K562 (cell line): ENCODE results near the gene BCAS3. TPM values are rescaled to one million over a fixed set of nuclear protein-coding genes. Genes with fewer than 3 reads are reported as not detected.
A peak's percentile ranks its signal among the peaks of the same experiment; 100 is the strongest.

Source experiments
- ATAC-seq: fragments of 200-7000 bp; cut with Tn5 transposase; 3 replicates; pipeline ENCODE4 v1.9.1; 2020; ENCODE audit warnings: moderate library complexity
- BruUV-seq: library from RNA; stranded (reverse); fragments of 400-500 nt; replicated peaks from 2 replicates; lab custom pipeline; 2021; lab: Mats Ljungman, UMichigan
- CTCF ChIA-PET: fragments of 300-600 bp; formaldehyde crosslinking; extraction: SDS; loops from one replicate; lab custom pipeline; 2021; ENCODE audit warnings: low intra/inter-chr PET ratio; lab: Yijun Ruan, JAX
- POLR2A ChIA-PET: fragments of 300-600, 350-650 bp; sonication (Branson Sonifier 250); formaldehyde crosslinking; extraction: SDS; loops from one replicate; lab custom pipeline; 2021; ENCODE audit warnings: antibody characterized with exemption, inconsistent platforms; lab: Yijun Ruan, JAX
- DNase-seq, 4 experiments: peaks; one replicate each; pipeline versions ENCODE4 v3.0.0 to v3.0.0-alpha.2; 2011 to 2018; ENCODE audit warnings: low spot score in 3 of 4, mixed read lengths in 3 of 4; ENCODE audit errors: extremely low read depth in 1 of 4
- FAIRE-seq: peaks from 2 replicates; lab custom pipeline; 2011; peaks lifted over from hg19 to GRCh38; lab: Jason Lieb, UNC
- H2AFZ ChIP-seq: 2 replicates; pipeline ENCODE4 v1.6.0; 2011; ENCODE audit warnings: low read depth, low read length, control low read depth, inconsistent platforms
- H3K27ac ChIP-seq: fragments of 200-600 bp; 3 replicates; pipeline ENCODE4 v1.8.0; 2011; ENCODE audit warnings: low read depth, mild to moderate bottlenecking, control low read depth, inconsistent platforms, low read length, moderate library complexity, mixed read lengths; ENCODE audit errors: extremely low read depth
- H3K27me3 ChIP-seq, 2 experiments: fragments of 300-600 bp in 1 of 2; 2 replicates in 1 of 2; 3 replicates in 1 of 2; pipeline versions ENCODE4 v1.6.0 to v1.8.0; 2011; ENCODE audit warnings: inconsistent platforms in 2 of 2, low read length in 2 of 2, mild to moderate bottlenecking in 1 of 2, mixed read lengths in 1 of 2, moderate library complexity in 1 of 2; ENCODE audit not compliant: control insufficient read depth in 2 of 2, insufficient read depth in 2 of 2
- H3K36me3 ChIP-seq: fragments of 300-600 bp; 3 replicates; pipeline ENCODE4 v1.8.0; 2011; ENCODE audit warnings: mild to moderate bottlenecking, low read length, inconsistent platforms; ENCODE audit not compliant: control insufficient read depth, insufficient read depth
- H3K4me1 ChIP-seq, 2 experiments: fragments of 200-600 bp in 1 of 2; replicated peaks in 1 of 2; 2 replicates in 1 of 2; 3 replicates in 1 of 2; pipeline versions ENCODE4 v1.5.1 to v1.8.0; 2011; ENCODE audit warnings: inconsistent platforms in 2 of 2, low read length in 2 of 2, mild to moderate bottlenecking in 1 of 2, mixed read lengths in 1 of 2, moderate library complexity in 1 of 2; ENCODE audit not compliant: control insufficient read depth in 2 of 2, insufficient read depth in 2 of 2
- H3K4me2 ChIP-seq: 2 replicates; pipeline ENCODE4 v1.6.1; 2011; ENCODE audit warnings: low read length, control low read depth, inconsistent platforms, mixed read lengths; ENCODE audit not compliant: insufficient read depth
- H3K4me3 ChIP-seq: fragments of 200-600 bp; sonication (generic), shearing (Covaris generic); 2 replicates; pipeline ENCODE4 v1.5.1; 2016; ENCODE audit warnings: control low read depth, inconsistent platforms
- H3K79me2 ChIP-seq: fragments of 200-600 bp; 3 replicates; pipeline ENCODE4 v1.8.0; 2011; ENCODE audit warnings: low read length, inconsistent platforms; ENCODE audit not compliant: control insufficient read depth, insufficient read depth
- H3K9ac ChIP-seq, 2 experiments: 2 replicates each; pipeline versions ENCODE4 v1.6.0 to v1.6.1; 2011; ENCODE audit warnings: low read depth in 2 of 2, low read length in 2 of 2, control low read depth in 1 of 2, inconsistent platforms in 1 of 2, mild to moderate bottlenecking in 1 of 2, mixed read lengths in 1 of 2; ENCODE audit not compliant: insufficient read depth in 1 of 2
- H3K9me1 ChIP-seq: one replicate; pipeline ENCODE4 v1.6.0; 2011; ENCODE audit warnings: inconsistent platforms, mild to moderate bottlenecking, low read length, moderate library complexity; ENCODE audit not compliant: control insufficient read depth, insufficient read depth
- H3K9me3 ChIP-seq: replicated peaks from 2 replicates; pipeline ENCODE4 v1.5.1; 2011; ENCODE audit warnings: low read depth, low read length, inconsistent platforms; ENCODE audit not compliant: control insufficient read depth, insufficient read depth
- H4K20me1 ChIP-seq: replicated peaks from 2 replicates; pipeline ENCODE4 v1.6.1; 2011; ENCODE audit warnings: low read length, inconsistent platforms, mixed read lengths; ENCODE audit not compliant: control insufficient read depth, insufficient read depth
- DPF2 ChIP-seq: fragments of 450-650 bp; IDR thresholded peaks from 2 replicates; pipeline ENCODE4 v1.6.1; 2016
- KLF16 ChIP-seq: IDR thresholded peaks from 2 replicates; pipeline ENCODE4 v1.6.1; 2016; ENCODE audit warnings: antibody characterized with exemption
- MCM3 ChIP-seq: fragments of 450-650 bp; IDR thresholded peaks from 2 replicates; pipeline ENCODE4 v1.6.1; 2016
- STAT5A ChIP-seq: IDR thresholded peaks from 2 replicates; pipeline ENCODE4 v1.6.1; 2012; ENCODE audit warnings: low read length, inconsistent platforms, borderline replicate concordance
- ZNF76 ChIP-seq: fragments of 250-450 bp; sonication (Bioruptor Pico); IDR thresholded peaks from 2 replicates; pipeline ENCODE4 v1.4.0; 2020; ENCODE audit warnings: mild to moderate bottlenecking, moderate library complexity, borderline replicate concordance
- WGBS: fragments of 100-300 bp; shearing (Covaris generic); methylation state at CpG from one replicate; pipeline ENCODE4 v1.1.6; 2016; ENCODE audit warnings: low coverage, mixed read lengths; ENCODE audit not compliant: insufficient coverage; ENCODE audit errors: missing lambda C conversion rate; 5-methylcytosine and 5-hydroxymethylcytosine counted together
- in situ Hi-C: fragments of 300-500 bp; cut with MboI; formaldehyde crosslinking; loops from 4 replicates; pipeline ENCODE4 v1.15.0; 2018; ENCODE audit warnings: inconsistent platforms, mixed read lengths
- intact Hi-C: fragments of 100-400 bp; cut with micrococcal nuclease; formaldehyde crosslinking; loops from 2 replicates; pipeline ENCODE4 v1.14.2; 2022
- polyA plus RNA-seq, 8 experiments: library from polyadenylated mRNA; depleted of rRNA in 4 of 8; stranded (reverse) in 5 of 8; unstranded in 3 of 8; fragments of >200 nt; fragmentation: Nextera tagmentation in 2 of 8; fragmentation: Illumina TruSeq in 1 of 8; extraction: Ambion mirVana in 2 of 8; extraction: Trizol in 1 of 8; gene quantifications; 2 replicates each; pipeline versions ENCODE4 v1.2.1 to v1.2.3, GENCODE V29; 2011 to 2014; ENCODE audit warnings: inconsistent platforms in 1 of 8, missing spikeins in 1 of 8
- total RNA-seq, 7 experiments: library from RNA; depleted of rRNA in 6 of 7; stranded (reverse); fragments of >200 nt in 6 of 7; fragmentation: Illumina TruSeq in 2 of 7; extraction: Trizol in 2 of 7; gene quantifications; 2 replicates each; pipeline versions ENCODE4 v1.2.1 to v1.2.3, GENCODE V29; 2011 to 2021; ENCODE audit warnings: low replicate concordance in 1 of 7
- TF ChIP-seq, protein P1 (sequence below), 2 experiments: fragments of 450-650 bp in 1 of 2; IDR thresholded peaks; 2 replicates each; pipeline ENCODE4 v1.6.1; 2011 to 2017; ENCODE audit warnings: low read depth in 2 of 2, antibody characterized with exemption in 1 of 2, borderline replicate concordance in 1 of 2, low read length in 1 of 2, mild to moderate bottlenecking in 1 of 2, mixed read lengths in 1 of 2; ENCODE audit not compliant: control insufficient read depth in 1 of 2
- TF ChIP-seq, protein P2 (sequence below): fragments of 250-450 bp; sonication (Bioruptor Pico); IDR thresholded peaks from 2 replicates; pipeline ENCODE4 v1.5.0; 2021; ENCODE audit warnings: mild to moderate bottlenecking, moderate library complexity

The BCAS3 gene
- total and polyA plus RNA-seq, 9 of the 15 experiments (the other 6 are each of a cell fraction or from before 2014, with no cell fraction given), result 1.9 to 5.5 (median 3.5) TPM

DNA sequence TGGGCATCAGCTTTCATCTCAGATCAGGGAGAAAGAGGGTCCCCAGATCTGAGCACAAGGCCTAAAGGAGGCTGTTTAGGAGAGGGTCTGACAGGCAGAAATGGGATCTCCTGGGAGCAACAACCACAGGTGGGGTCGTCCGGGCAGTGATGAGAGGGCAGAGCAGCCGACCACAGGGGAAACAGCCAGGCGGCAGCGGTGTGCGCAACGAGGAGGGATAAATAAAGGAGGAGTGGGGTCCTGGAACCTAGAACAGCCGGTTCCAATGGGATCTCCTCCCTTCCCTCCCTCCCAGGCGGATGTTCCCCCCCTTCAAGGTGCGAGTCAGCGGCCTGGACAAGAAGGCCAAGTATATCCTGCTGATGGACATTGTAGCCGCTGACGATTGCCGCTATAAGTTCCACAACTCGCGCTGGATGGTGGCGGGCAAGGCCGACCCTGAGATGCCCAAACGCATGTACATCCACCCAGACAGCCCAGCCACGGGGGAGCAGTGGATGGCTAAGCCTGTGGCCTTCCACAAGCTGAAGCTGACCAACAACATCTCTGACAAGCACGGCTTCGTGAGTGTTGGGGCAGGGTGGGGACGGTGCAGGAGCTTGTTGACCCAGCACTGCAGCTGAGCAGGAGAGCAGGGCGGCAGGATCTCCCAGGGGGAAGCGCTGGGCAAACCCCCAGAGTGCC is 723.9 kb downstream of the BCAS3 start:
- Histone ChIP-seq H3K9me3 (no peaks in the 10 kb centered on the region), H3K4me2 (no peak overlapping the region), H3K27me3 (peaks cover 7 to 47% of the 10 kb centered on the region in 2 experiments; a peak in 3 of 5 replicates), H3K79me2 (no peaks in the 10 kb centered on the region), H3K27ac (no peak overlapping the region), H3K4me3 (no peak overlapping the region), H3K9ac (no peak overlapping the region), H3K4me1 (peaks cover 0 to 10% of the 10 kb centered on the region in 2 experiments; a peak in 2 of 5 replicates), H4K20me1 (no peaks in the 10 kb centered on the region), H2AFZ (no peak overlapping the region)
- intact Hi-C loops, result no loop called here
- DNase-seq, result no peak
- CTCF ChIA-PET, result no interaction called here
- in situ Hi-C loops, result no loop called here
- ATAC-seq, result no peak
- POLR2A ChIA-PET, result no interaction called here
- TF ChIP-seq, protein P1, sequence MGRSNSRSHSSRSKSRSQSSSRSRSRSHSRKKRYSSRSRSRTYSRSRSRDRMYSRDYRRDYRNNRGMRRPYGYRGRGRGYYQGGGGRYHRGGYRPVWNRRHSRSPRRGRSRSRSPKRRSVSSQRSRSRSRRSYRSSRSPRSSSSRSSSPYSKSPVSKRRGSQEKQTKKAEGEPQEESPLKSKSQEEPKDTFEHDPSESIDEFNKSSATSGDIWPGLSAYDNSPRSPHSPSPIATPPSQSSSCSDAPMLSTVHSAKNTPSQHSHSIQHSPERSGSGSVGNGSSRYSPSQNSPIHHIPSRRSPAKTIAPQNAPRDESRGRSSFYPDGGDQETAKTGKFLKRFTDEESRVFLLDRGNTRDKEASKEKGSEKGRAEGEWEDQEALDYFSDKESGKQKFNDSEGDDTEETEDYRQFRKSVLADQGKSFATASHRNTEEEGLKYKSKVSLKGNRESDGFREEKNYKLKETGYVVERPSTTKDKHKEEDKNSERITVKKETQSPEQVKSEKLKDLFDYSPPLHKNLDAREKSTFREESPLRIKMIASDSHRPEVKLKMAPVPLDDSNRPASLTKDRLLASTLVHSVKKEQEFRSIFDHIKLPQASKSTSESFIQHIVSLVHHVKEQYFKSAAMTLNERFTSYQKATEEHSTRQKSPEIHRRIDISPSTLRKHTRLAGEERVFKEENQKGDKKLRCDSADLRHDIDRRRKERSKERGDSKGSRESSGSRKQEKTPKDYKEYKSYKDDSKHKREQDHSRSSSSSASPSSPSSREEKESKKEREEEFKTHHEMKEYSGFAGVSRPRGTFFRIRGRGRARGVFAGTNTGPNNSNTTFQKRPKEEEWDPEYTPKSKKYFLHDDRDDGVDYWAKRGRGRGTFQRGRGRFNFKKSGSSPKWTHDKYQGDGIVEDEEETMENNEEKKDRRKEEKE (IDR thresholded peaks at IDR 0.05; ENCODE audit: borderline replicate concordance in 1 of 2, control insufficient read depth in 1 of 2, low read depth in 2 of 2, low read length in 1 of 2), result 0 out of 4 replicates have a peak, but pooled peaks of 1 of the 2 experiments have one; percentile 11
- TF ChIP-seq KLF16 (no peak), DPF2 (no peak), ZNF76 (no peak), MCM3 (0 out of 2 replicates have a peak, but pooled peaks have one; percentile 7), STAT5A (no peak)
- TF ChIP-seq, protein P2, sequence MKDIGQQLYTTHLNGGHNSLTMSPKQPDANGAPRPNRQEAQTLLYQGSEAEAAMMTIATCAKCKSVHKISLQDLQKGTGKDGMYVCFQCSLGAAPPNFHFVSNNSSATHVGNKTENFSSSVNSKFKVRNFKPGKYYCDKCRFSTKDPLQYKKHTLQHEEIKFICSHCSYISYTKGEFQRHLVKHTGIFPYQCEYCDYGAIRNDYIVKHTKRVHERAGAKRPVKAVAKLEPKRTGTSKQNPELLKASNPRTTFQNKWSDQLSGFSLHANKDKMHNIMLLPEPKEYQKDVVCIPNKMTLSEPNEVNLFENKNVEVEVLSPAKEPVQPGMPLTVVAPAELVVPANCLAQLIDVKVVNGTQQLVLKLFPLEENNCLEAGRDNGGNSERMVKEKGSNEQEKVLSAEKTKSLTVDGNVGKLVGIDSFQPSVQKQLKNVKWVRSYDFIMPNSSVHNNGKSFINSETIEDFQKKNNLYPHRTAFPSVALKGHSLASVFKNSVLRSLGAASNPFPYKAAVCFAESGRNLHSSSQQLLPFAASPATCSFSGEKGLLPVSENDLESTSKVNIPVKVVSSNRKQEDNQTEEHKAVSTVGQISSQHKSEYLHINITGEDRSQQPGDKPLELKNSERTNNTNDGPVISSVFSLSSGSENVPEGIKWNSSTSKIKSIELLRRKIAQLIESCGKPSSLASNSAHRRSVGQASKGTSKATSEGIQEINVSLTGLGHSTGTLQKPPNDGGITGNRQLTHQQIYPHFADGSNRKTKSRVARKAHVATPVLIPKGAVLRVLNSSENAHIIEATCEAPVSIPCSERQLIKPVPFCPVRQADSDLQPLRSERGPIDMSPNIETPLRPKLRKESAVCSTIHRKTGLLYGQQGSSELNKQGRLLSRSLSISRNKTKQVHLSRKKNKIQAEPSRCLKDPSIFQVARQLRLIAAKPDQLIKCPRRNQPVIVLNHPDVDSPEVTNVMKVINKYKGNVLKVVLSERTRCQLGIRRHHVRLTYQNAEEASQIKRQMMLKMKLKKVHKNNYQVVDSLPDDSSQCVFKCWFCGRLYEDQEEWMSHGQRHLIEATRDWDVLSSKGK (CRISPR knock-in tag), result no peak
- TF ChIP-seq, all 486 proteins: peak for 2
- Histone ChIP-seq H3K36me3 (no peaks in the 10 kb centered on the region), H3K9me1 (no peaks in the 10 kb centered on the region)
- 15% methylated on average over 20 of the region's 25 CpGs for WGBS
- no peak for FAIRE-seq
- BruUV-seq, result no TSS peak
